Upper lobe of right lung (tissue), 1 donor: ENCODE data around the gene LIN7A. TPM values are rescaled to one million over a fixed set of nuclear protein-coding genes. Genes with fewer than 3 reads are reported as not detected.

Source experiments
- ATAC-seq: fragments of 200-7000 bp; cut with Tn5 transposase; one replicate; pipeline ENCODE4 v1.9.1; 2020; ENCODE audit warnings: mild to moderate bottlenecking, moderate library complexity
- DNase-seq: peaks from one replicate; pipeline ENCODE4 v3.0.0-alpha.2; 2020
- H3K27ac ChIP-seq: fragments of 200-600 bp; one replicate; pipeline ENCODE4 v1.8.0; 2022
- H3K27me3 ChIP-seq: fragments of 200-600 bp; one replicate; pipeline ENCODE4 v1.8.0; 2022; ENCODE audit warnings: mild to moderate bottlenecking
- H3K36me3 ChIP-seq: fragments of 200-600 bp; one replicate; pipeline ENCODE4 v1.8.0; 2022
- H3K4me1 ChIP-seq: fragments of 200-600 bp; one replicate; pipeline ENCODE4 v1.8.0; 2022
- H3K4me3 ChIP-seq: fragments of 200-600 bp; one replicate; pipeline ENCODE4 v1.8.0; 2022; ENCODE audit warnings: mild to moderate bottlenecking
- H3K9me3 ChIP-seq: fragments of 200-600 bp; one replicate; pipeline ENCODE4 v1.8.0; 2022
- intact Hi-C: fragments of 100-400 bp; cut with DNase I; formaldehyde crosslinking; loops from one replicate; pipeline ENCODE4 v1.11.0; 2022
- total RNA-seq: library from RNA; stranded (reverse); fragmentation: NEBNext Ultra II Directional; extraction: Animal tissue kit (Norgen Biotek cat#: 25700); gene quantifications from one replicate; pipeline ENCODE4 v1.2.1, GENCODE V29; 2021
- TF ChIP-seq, protein P1 (sequence below): fragments of 200-600 bp; IDR thresholded peaks from one replicate; pipeline ENCODE4 v1.8.0; 2022; ENCODE audit warnings: antibody characterized with exemption
- donor health status: DM: no; HTN: yes; CAD: no; lungs with severe emphysema.

The LIN7A gene
- total RNA-seq, 1 donor from 2014 or later, result 18.9 TPM

- ATAC-seq (no peak), DNase-seq (no peak)
- no peaks in the 10 kb centered on the region for H3K36me3 ChIP-seq
- no peaks in the 10 kb centered on the region for H3K4me1 ChIP-seq
- TF ChIP-seq, protein P1, sequence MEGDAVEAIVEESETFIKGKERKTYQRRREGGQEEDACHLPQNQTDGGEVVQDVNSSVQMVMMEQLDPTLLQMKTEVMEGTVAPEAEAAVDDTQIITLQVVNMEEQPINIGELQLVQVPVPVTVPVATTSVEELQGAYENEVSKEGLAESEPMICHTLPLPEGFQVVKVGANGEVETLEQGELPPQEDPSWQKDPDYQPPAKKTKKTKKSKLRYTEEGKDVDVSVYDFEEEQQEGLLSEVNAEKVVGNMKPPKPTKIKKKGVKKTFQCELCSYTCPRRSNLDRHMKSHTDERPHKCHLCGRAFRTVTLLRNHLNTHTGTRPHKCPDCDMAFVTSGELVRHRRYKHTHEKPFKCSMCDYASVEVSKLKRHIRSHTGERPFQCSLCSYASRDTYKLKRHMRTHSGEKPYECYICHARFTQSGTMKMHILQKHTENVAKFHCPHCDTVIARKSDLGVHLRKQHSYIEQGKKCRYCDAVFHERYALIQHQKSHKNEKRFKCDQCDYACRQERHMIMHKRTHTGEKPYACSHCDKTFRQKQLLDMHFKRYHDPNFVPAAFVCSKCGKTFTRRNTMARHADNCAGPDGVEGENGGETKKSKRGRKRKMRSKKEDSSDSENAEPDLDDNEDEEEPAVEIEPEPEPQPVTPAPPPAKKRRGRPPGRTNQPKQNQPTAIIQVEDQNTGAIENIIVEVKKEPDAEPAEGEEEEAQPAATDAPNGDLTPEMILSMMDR, result no peak
- H3K9me3 ChIP-seq, result no peaks in the 10 kb centered on the region
- H3K4me3 ChIP-seq, result no peak overlapping the region
- intact Hi-C loops, result no loop called here
- no peaks in the 10 kb centered on the region for H3K27me3 ChIP-seq
- no peak overlapping the region for H3K27ac ChIP-seq
Measured at GRCh38 chr12:80823393-80823792, 114.3 kb downstream of the LIN7A start.

- ATAC-seq, result peak; percentile 16
- no peaks in the 10 kb centered on the region for H3K36me3 ChIP-seq
- no peak for DNase-seq
- no peaks in the 10 kb centered on the region for H3K4me1 ChIP-seq
- H3K4me3 ChIP-seq, result no peak overlapping the region
- intact Hi-C loops, result no loop called here
- no peaks in the 10 kb centered on the region for H3K9me3 ChIP-seq
- TF ChIP-seq, protein P1, result no peak
- no peak overlapping the region for H3K27ac ChIP-seq
- no peaks in the 10 kb centered on the region for H3K27me3 ChIP-seq
Measured at GRCh38 chr12:80821513-80822000, 116.2 kb downstream of the LIN7A start.

DNA sequence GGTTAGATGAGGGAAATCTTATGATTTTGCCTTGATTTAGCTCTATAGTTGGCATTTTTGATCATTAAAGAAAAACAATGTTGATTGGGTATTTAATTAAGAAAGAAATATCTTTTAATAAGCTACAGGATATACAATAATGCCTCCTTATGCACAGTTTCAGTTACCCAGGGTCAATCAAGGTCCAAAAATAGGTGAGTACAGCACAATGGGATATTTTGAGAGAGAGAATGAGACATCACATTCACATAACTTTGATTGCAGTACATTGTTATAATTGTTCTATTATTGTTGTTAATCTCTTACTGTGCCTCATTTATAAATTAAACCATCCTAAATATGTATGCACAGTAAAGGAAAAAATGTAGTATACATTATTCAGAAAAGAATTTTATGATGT, 118.9 kb downstream of the LIN7A start:
- DNase-seq (no peak), ATAC-seq (no peak)
- Histone ChIP-seq H3K9me3 (no peaks in the 10 kb centered on the region), H3K27me3 (no peaks in the 10 kb centered on the region), H3K27ac (no peak overlapping the region), H3K4me1 (no peaks in the 10 kb centered on the region), H3K36me3 (no peaks in the 10 kb centered on the region), H3K4me3 (no peak overlapping the region)
- TF ChIP-seq, protein P1, result no peak
- intact Hi-C loops, result no loop called here

GRCh38 chr12:80815351-80815750, 122.4 kb downstream of the LIN7A start:
- ATAC-seq (no peak), DNase-seq (no peak)
- Histone ChIP-seq H3K36me3 (no peaks in the 10 kb centered on the region), H3K9me3 (no peaks in the 10 kb centered on the region), H3K27ac (no peak overlapping the region), H3K27me3 (no peaks in the 10 kb centered on the region), H3K4me3 (no peak overlapping the region), H3K4me1 (no peaks in the 10 kb centered on the region)
- TF ChIP-seq, protein P1, result no peak
- intact Hi-C loops, result no loop called here

DNA sequence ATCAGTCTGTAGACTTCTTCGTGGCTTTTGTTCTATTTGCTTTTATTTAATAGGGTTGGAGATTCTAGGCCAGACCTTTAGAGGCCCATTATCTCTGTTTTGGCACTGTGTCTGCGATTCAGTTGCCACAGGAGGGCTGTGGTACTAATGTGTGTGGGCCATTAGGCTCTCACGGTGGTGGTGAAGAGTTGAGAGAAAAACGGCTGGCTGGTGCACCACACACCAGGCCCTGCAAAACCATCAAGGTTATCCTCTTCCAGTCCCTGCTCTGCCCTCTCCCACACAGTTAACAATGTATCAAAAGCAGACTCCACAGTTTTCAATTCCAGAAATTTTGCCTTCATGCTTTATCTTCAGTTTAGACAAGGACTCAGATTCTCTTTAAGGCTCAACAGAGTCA, 123.3 kb downstream of the LIN7A start:
- intact Hi-C loops, result no loop called here
- Histone ChIP-seq H3K27me3 (no peaks in the 10 kb centered on the region), H3K36me3 (no peaks in the 10 kb centered on the region), H3K4me3 (no peak overlapping the region), H3K9me3 (no peaks in the 10 kb centered on the region), H3K4me1 (no peaks in the 10 kb centered on the region), H3K27ac (no peak overlapping the region)
- ATAC-seq (no peak), DNase-seq (no peak)
- TF ChIP-seq, protein P1, result no peak

DNA sequence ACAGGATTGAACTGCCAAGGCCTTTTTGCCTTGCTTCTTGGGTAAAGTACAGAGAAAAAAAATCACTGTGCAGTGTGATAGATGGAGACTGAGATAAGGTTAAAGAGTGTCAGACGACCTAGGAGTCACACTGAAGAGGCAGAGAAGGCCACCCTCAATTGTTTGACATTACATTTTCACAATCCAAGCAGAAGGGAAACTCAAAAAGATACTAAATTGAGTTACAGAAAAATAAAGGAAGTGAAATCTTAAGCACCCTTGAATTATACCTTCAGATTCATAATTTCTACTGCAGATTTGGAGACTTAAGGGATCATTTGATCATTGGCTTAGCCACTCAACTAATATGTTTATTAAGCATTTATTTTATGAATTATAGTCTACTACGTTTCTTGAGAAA, 123.9 kb downstream of the LIN7A start:
- no peak overlapping the region for H3K4me3 ChIP-seq
- H3K9me3 ChIP-seq, result no peaks in the 10 kb centered on the region
- H3K27ac ChIP-seq, result no peak overlapping the region
- no peak for DNase-seq
- ATAC-seq, result no peak
- intact Hi-C loops, result no loop called here
- H3K27me3 ChIP-seq, result no peaks in the 10 kb centered on the region
- TF ChIP-seq, protein P1, result no peak
- no peaks in the 10 kb centered on the region for H3K4me1 ChIP-seq
- H3K36me3 ChIP-seq, result no peaks in the 10 kb centered on the region
